Neural cell (in vitro differentiated cells): ENCODE results near the gene TTC13.

ENCODE experiments used
- EP300 ChIP-seq: fragments of 450-650 bp; conservative IDR thresholded peaks from 2 replicates; pipeline ENCODE4 v1.6.1; 2014; ENCODE audit warnings: antibody characterized with exemption, mild to moderate bottlenecking, moderate library complexity; ENCODE audit not compliant: poor library complexity, severe bottlenecking
- EZH2 ChIP-seq: fragments of 200-600, 300-800 bp; shearing (Covaris generic), sonication (generic); IDR thresholded peaks from 2 replicates; pipeline ENCODE4 v1.6.1; 2014; ENCODE audit warnings: antibody characterized with exemption, low read length, borderline replicate concordance, mild to moderate bottlenecking; ENCODE audit not compliant: insufficient read depth, poor library complexity, severe bottlenecking
- POLR2AphosphoS5 ChIP-seq: IDR thresholded peaks from 2 replicates; pipeline ENCODE4 v1.6.1; 2012
- RAD21 ChIP-seq: fragments of 450-650 bp; conservative IDR thresholded peaks from 2 replicates; pipeline ENCODE4 v1.6.1; 2014; ENCODE audit warnings: antibody characterized with exemption, mild to moderate bottlenecking, moderate library complexity
- TAF1 ChIP-seq: IDR thresholded peaks from 2 replicates; pipeline ENCODE4 v1.6.1; 2012; ENCODE audit warnings: low read depth
- TF ChIP-seq, protein P1 (sequence below): fragments of 450-650 bp; IDR thresholded peaks from 2 replicates; pipeline ENCODE4 v1.5.1; 2014; ENCODE audit warnings: antibody characterized with exemption, mild to moderate bottlenecking, moderate library complexity; ENCODE audit not compliant: poor library complexity, severe bottlenecking
- TF ChIP-seq, protein P2 (sequence below): IDR thresholded peaks from 2 replicates; pipeline ENCODE4 v1.6.1; 2012; ENCODE audit warnings: borderline replicate concordance

DNA sequence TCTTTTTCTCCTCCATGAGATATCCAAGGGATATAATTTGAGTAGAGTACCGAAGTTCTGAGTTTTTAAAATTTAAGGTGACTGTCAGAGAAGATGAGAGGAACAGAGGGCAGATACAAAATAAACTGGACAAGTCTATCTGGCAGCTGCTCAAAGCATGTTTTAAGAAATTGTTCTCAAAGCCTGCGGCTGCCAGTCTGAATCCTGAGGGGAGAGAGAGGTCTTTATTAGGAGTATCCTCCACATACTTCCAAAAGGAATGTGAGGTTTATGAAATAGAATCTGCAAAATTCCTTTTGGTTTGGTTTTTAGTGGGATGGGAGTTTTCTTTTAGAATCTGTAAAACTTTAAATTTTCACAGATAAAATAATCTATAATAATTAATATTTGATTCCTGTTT is 41.3 kb downstream of the TTC13 start:
- TF ChIP-seq, protein P1, sequence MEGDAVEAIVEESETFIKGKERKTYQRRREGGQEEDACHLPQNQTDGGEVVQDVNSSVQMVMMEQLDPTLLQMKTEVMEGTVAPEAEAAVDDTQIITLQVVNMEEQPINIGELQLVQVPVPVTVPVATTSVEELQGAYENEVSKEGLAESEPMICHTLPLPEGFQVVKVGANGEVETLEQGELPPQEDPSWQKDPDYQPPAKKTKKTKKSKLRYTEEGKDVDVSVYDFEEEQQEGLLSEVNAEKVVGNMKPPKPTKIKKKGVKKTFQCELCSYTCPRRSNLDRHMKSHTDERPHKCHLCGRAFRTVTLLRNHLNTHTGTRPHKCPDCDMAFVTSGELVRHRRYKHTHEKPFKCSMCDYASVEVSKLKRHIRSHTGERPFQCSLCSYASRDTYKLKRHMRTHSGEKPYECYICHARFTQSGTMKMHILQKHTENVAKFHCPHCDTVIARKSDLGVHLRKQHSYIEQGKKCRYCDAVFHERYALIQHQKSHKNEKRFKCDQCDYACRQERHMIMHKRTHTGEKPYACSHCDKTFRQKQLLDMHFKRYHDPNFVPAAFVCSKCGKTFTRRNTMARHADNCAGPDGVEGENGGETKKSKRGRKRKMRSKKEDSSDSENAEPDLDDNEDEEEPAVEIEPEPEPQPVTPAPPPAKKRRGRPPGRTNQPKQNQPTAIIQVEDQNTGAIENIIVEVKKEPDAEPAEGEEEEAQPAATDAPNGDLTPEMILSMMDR = no peak
- TF ChIP-seq POLR2AphosphoS5 (no peak), EP300 (no peak), TAF1 (no peak), RAD21 (no peak), EZH2 (no peak)
- TF ChIP-seq, protein P2, sequence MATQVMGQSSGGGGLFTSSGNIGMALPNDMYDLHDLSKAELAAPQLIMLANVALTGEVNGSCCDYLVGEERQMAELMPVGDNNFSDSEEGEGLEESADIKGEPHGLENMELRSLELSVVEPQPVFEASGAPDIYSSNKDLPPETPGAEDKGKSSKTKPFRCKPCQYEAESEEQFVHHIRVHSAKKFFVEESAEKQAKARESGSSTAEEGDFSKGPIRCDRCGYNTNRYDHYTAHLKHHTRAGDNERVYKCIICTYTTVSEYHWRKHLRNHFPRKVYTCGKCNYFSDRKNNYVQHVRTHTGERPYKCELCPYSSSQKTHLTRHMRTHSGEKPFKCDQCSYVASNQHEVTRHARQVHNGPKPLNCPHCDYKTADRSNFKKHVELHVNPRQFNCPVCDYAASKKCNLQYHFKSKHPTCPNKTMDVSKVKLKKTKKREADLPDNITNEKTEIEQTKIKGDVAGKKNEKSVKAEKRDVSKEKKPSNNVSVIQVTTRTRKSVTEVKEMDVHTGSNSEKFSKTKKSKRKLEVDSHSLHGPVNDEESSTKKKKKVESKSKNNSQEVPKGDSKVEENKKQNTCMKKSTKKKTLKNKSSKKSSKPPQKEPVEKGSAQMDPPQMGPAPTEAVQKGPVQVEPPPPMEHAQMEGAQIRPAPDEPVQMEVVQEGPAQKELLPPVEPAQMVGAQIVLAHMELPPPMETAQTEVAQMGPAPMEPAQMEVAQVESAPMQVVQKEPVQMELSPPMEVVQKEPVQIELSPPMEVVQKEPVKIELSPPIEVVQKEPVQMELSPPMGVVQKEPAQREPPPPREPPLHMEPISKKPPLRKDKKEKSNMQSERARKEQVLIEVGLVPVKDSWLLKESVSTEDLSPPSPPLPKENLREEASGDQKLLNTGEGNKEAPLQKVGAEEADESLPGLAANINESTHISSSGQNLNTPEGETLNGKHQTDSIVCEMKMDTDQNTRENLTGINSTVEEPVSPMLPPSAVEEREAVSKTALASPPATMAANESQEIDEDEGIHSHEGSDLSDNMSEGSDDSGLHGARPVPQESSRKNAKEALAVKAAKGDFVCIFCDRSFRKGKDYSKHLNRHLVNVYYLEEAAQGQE = no peak
